Activated naive CD8-positive, alpha-beta T cell treated with anti-CD3 and anti-CD28 coated beads for 36 hours (primary cell): ENCODE results near the gene KDM1A. TPM values are rescaled to one million over a fixed set of nuclear protein-coding genes. Genes with fewer than 3 reads are reported as not detected.
A peak's percentile ranks its signal among the peaks of the same experiment; 100 is the strongest.

Experiments used
- DNase-seq: peaks from one replicate; pipeline ENCODE4 v3.0.0; 2021
- H3K27ac Mint-ChIP-seq: one replicate; pipeline ENCODE4 v1.8.0; 2022; ENCODE audit warnings: mild to moderate bottlenecking, moderate library complexity, mixed read lengths
- H3K27me3 Mint-ChIP-seq: one replicate; pipeline ENCODE4 v1.8.0; 2022; ENCODE audit warnings: mild to moderate bottlenecking, mixed read lengths
- H3K36me3 Mint-ChIP-seq: one replicate; pipeline ENCODE4 v1.8.0; 2021; ENCODE audit warnings: mild to moderate bottlenecking, mixed read lengths
- H3K4me1 Mint-ChIP-seq: one replicate; pipeline ENCODE4 v1.8.0; 2021; ENCODE audit warnings: mixed read lengths
- H3K4me3 Mint-ChIP-seq: one replicate; pipeline ENCODE4 v1.8.0; 2022; ENCODE audit warnings: mild to moderate bottlenecking, moderate library complexity, mixed read lengths
- H3K9me3 Mint-ChIP-seq: one replicate; pipeline ENCODE4 v1.8.0; 2022; ENCODE audit warnings: mixed read lengths
- total RNA-seq, 2 experiments: library from RNA; stranded (reverse); gene quantifications; one replicate each; pipeline ENCODE4 v1.2.3, GENCODE V29; 2021

KDM1A gene
- total RNA-seq, 2 experiments from 2014 or later, result 79.1 to 81.6 TPM

- no peak for DNase-seq
- Mint-ChIP-seq H3K9me3 (no peaks in the 10 kb centered on the region), H3K4me1 (no peaks in the 10 kb centered on the region), H3K27me3 (no peaks in the 10 kb centered on the region), H3K36me3 (peaks cover 8% of the 10 kb centered on the region), H3K4me3 (no peak overlapping the region), H3K27ac (no peak overlapping the region)
Observed at GRCh38 chr1:23080885-23081284, 61.6 kb downstream of the KDM1A start.

GRCh38 chr1:23081376-23081775, 62.1 kb downstream of the KDM1A start:
- Mint-ChIP-seq H3K4me1 (no peaks in the 10 kb centered on the region), H3K27ac (no peak overlapping the region), H3K27me3 (no peaks in the 10 kb centered on the region), H3K36me3 (peaks cover 13% of the 10 kb centered on the region), H3K9me3 (no peaks in the 10 kb centered on the region), H3K4me3 (no peak overlapping the region)
- DNase-seq, result no peak

GRCh38 chr1:23083714-23084480, 64.6 kb downstream of the KDM1A start:
- H3K4me1 Mint-ChIP-seq, result peaks cover 3% of the 10 kb centered on the region
- no peaks in the 10 kb centered on the region for H3K9me3 Mint-ChIP-seq
- peaks cover 15% of the 10 kb centered on the region for H3K36me3 Mint-ChIP-seq
- no peak overlapping the region for H3K27ac Mint-ChIP-seq
- H3K27me3 Mint-ChIP-seq, result no peaks in the 10 kb centered on the region
- DNase-seq, result no peak
- H3K4me3 Mint-ChIP-seq, result no peak overlapping the region

GRCh38 chr1:23084880-23085279, 65.6 kb downstream of the KDM1A start:
- Mint-ChIP-seq H3K27ac (peak overlapping the region; percentile 38), H3K27me3 (no peaks in the 10 kb centered on the region), H3K4me3 (no peak overlapping the region), H3K36me3 (peaks cover 14% of the 10 kb centered on the region), H3K4me1 (peaks cover 3% of the 10 kb centered on the region), H3K9me3 (no peaks in the 10 kb centered on the region)
- DNase-seq, result no peak

GRCh38 chr1:23085696-23086095, 66.4 kb downstream of the KDM1A start:
- no peak overlapping the region for H3K4me3 Mint-ChIP-seq
- peak overlapping the region; percentile 48 for H3K27ac Mint-ChIP-seq
- H3K4me1 Mint-ChIP-seq, result peaks cover 3% of the 10 kb centered on the region
- no peaks in the 10 kb centered on the region for H3K27me3 Mint-ChIP-seq
- DNase-seq, result no peak
- H3K9me3 Mint-ChIP-seq, result no peaks in the 10 kb centered on the region
- H3K36me3 Mint-ChIP-seq, result peaks cover 14% of the 10 kb centered on the region

- H3K36me3 Mint-ChIP-seq, result peaks cover 14% of the 10 kb centered on the region
- DNase-seq, result no peak
- H3K4me3 Mint-ChIP-seq, result no peak overlapping the region
- H3K27me3 Mint-ChIP-seq, result no peaks in the 10 kb centered on the region
- peaks cover 3% of the 10 kb centered on the region for H3K4me1 Mint-ChIP-seq
- peak overlapping the region; percentile 2 for H3K27ac Mint-ChIP-seq
- H3K9me3 Mint-ChIP-seq, result no peaks in the 10 kb centered on the region
Observed at GRCh38 chr1:23088027-23088426, 68.8 kb downstream of the KDM1A start.

GRCh38 chr1:23090056-23090455, 70.8 kb downstream of the KDM1A start:
- no peak for DNase-seq
- Mint-ChIP-seq H3K4me3 (no peak overlapping the region), H3K36me3 (peaks cover 21% of the 10 kb centered on the region), H3K27ac (no peak overlapping the region), H3K27me3 (no peaks in the 10 kb centered on the region), H3K9me3 (no peaks in the 10 kb centered on the region), H3K4me1 (peaks cover 3% of the 10 kb centered on the region)

GRCh38 chr1:23091545-23091944, 72.3 kb downstream of the KDM1A start:
- H3K27me3 Mint-ChIP-seq, result no peaks in the 10 kb centered on the region
- H3K9me3 Mint-ChIP-seq, result no peaks in the 10 kb centered on the region
- no peak overlapping the region for H3K27ac Mint-ChIP-seq
- H3K4me3 Mint-ChIP-seq, result no peak overlapping the region
- peaks cover 17% of the 10 kb centered on the region for H3K36me3 Mint-ChIP-seq
- no peak for DNase-seq
- H3K4me1 Mint-ChIP-seq, result peaks cover 3% of the 10 kb centered on the region

GRCh38 chr1:23092447-23092846, 73.2 kb downstream of the KDM1A start:
- Mint-ChIP-seq H3K36me3 (peaks cover 17% of the 10 kb centered on the region), H3K4me3 (no peak overlapping the region), H3K27me3 (no peaks in the 10 kb centered on the region), H3K4me1 (peaks cover 3% of the 10 kb centered on the region), H3K9me3 (no peaks in the 10 kb centered on the region), H3K27ac (no peak overlapping the region)
- DNase-seq, result no peak

GRCh38 chr1:23097316-23097715, 78.0 kb downstream of the KDM1A start:
- H3K27ac Mint-ChIP-seq, result no peak overlapping the region

GRCh38 chr1:23098463-23099170, 79.3 kb downstream of the KDM1A start:
- peak; percentile 43 for DNase-seq
- no peaks in the 10 kb centered on the region for H3K27me3 Mint-ChIP-seq
- peaks cover 9% of the 10 kb centered on the region for H3K36me3 Mint-ChIP-seq
- H3K4me3 Mint-ChIP-seq, result no peak overlapping the region
- H3K4me1 Mint-ChIP-seq, result peaks cover 26% of the 10 kb centered on the region
- H3K27ac Mint-ChIP-seq, result no peak overlapping the region
- H3K9me3 Mint-ChIP-seq, result peaks cover 1% of the 10 kb centered on the region

More at GRCh38 chr1:23097316-23097715, 78.0 kb downstream of the KDM1A start:
- no peak overlapping the region for H3K4me3 Mint-ChIP-seq
- peaks cover 17% of the 10 kb centered on the region for H3K4me1 Mint-ChIP-seq
- no peaks in the 10 kb centered on the region for H3K9me3 Mint-ChIP-seq
- no peak for DNase-seq
- no peaks in the 10 kb centered on the region for H3K27me3 Mint-ChIP-seq
- H3K36me3 Mint-ChIP-seq, result peaks cover 12% of the 10 kb centered on the region

GRCh38 chr1:23099171-23099536, 79.9 kb downstream of the KDM1A start:
- Mint-ChIP-seq H3K36me3 (peaks cover 4% of the 10 kb centered on the region), H3K27ac (no peak overlapping the region), H3K4me1 (peaks cover 26% of the 10 kb centered on the region), H3K27me3 (no peaks in the 10 kb centered on the region), H3K4me3 (no peak overlapping the region), H3K9me3 (peaks cover 1% of the 10 kb centered on the region)
- no peak for DNase-seq

GRCh38 chr1:23100074-23100748, 80.9 kb downstream of the KDM1A start:
- no peak overlapping the region for H3K4me3 Mint-ChIP-seq
- DNase-seq, result peak; percentile 12
- peaks cover 1% of the 10 kb centered on the region for H3K9me3 Mint-ChIP-seq
- peak overlapping the region; percentile 18 for H3K27ac Mint-ChIP-seq
- peaks cover 9% of the 10 kb centered on the region for H3K36me3 Mint-ChIP-seq
- H3K4me1 Mint-ChIP-seq, result peaks cover 26% of the 10 kb centered on the region
- H3K27me3 Mint-ChIP-seq, result no peaks in the 10 kb centered on the region

GRCh38 chr1:23101101-23101827, 82.0 kb downstream of the KDM1A start:
- Mint-ChIP-seq H3K9me3 (peaks cover 1% of the 10 kb centered on the region), H3K4me1 (peaks cover 26% of the 10 kb centered on the region), H3K4me3 (no peak overlapping the region), H3K27ac (no peak overlapping the region), H3K27me3 (no peaks in the 10 kb centered on the region), H3K36me3 (peaks cover 7% of the 10 kb centered on the region)
- no peak for DNase-seq

- Mint-ChIP-seq H3K9me3 (peaks cover 1% of the 10 kb centered on the region), H3K4me1 (peaks cover 26% of the 10 kb centered on the region), H3K4me3 (no peak overlapping the region), H3K36me3 (peaks cover 7% of the 10 kb centered on the region), H3K27me3 (no peaks in the 10 kb centered on the region), H3K27ac (no peak overlapping the region)
- DNase-seq, result no peak
Observed at GRCh38 chr1:23101887-23102286, 82.6 kb downstream of the KDM1A start.
